ENCODE results near the gene FAF2.
"Not testable (repeated sequence)": the region's sequence is repeated elsewhere in the genome, so short reads cannot be mapped to it uniquely, and the experiment has no call there.

Gene FAF2

GRCh38 chr5:176541338-176542134 lies 93.4 kb downstream of the FAF2 start:
- Mint-ChIP-seq H3K4me1 (ENCODE audit: low read depth) (peaks cover 53% of the 10 kb centered on the region), H3K27ac (peak overlapping the region; percentile 96), H3K36me3 (ENCODE audit: low read depth) (no peaks in the 10 kb centered on the region), H3K9me3 (no peaks in the 10 kb centered on the region), H3K27me3 (ENCODE audit: low read depth) (no peaks in the 10 kb centered on the region), H3K4me3 (peak overlapping the region; percentile 89)

GRCh38 chr5:176542135-176542595 lies 94.0 kb downstream of the FAF2 start:
- no peaks in the 10 kb centered on the region for H3K27me3 Mint-ChIP-seq (ENCODE audit: low read depth)
- H3K27ac Mint-ChIP-seq, result peak overlapping the region; percentile 96
- peak overlapping the region; percentile 89 for H3K4me3 Mint-ChIP-seq
- H3K4me1 Mint-ChIP-seq (ENCODE audit: low read depth), result peaks cover 53% of the 10 kb centered on the region
- no peaks in the 10 kb centered on the region for H3K9me3 Mint-ChIP-seq
- no peaks in the 10 kb centered on the region for H3K36me3 Mint-ChIP-seq (ENCODE audit: low read depth)

GRCh38 chr5:176542596-176543427 lies 94.6 kb downstream of the FAF2 start:
- H3K4me1 Mint-ChIP-seq (ENCODE audit: low read depth), result peaks cover 55% of the 10 kb centered on the region
- H3K9me3 Mint-ChIP-seq, result no peaks in the 10 kb centered on the region
- no peaks in the 10 kb centered on the region for H3K36me3 Mint-ChIP-seq (ENCODE audit: low read depth)
- H3K27ac Mint-ChIP-seq, result peak overlapping the region; percentile 96
- no peaks in the 10 kb centered on the region for H3K27me3 Mint-ChIP-seq (ENCODE audit: low read depth)
- peak overlapping the region; percentile 91 for H3K4me3 Mint-ChIP-seq

DNA sequence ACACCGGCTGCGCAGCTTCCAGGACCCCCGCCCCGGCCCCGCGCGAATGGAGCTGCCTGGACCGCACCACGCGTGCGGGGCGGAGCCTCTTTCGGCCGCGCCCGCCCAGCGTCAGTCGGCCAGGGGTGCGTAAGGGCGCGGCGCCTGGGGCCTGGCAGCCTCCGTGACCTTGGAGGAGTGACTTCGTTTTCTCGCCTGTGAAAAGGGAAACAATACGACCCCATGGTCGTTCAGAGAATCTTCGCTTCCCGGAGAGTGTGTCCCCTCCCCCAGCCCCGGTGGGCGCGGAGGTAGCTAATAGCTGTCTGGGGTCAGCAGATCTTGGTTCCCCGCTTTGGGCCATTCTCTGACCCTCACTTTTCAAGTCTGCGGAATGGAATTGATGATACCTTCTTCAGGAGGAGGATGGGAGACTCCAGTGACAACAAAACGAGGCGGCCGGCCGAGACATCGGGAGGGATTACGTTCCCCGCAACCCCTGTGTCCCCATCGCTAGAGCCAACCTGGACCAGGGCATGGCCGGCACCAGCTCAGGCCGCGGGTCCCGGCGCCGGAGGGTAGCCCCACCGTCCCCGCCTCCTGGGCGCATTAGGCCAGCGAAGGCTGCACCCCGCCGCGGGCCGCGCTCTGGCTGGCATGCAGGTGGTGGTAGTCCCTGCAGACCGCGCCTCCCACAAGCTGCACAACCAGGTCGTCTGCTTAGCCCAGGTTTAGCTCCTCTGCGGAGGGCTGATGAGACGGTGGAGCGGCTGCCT lies 95.4 kb downstream of the FAF2 start:
- Mint-ChIP-seq H3K9me3 (no peaks in the 10 kb centered on the region), H3K27me3 (ENCODE audit: low read depth) (no peaks in the 10 kb centered on the region), H3K27ac (peak overlapping the region; percentile 96), H3K4me3 (peak overlapping the region; percentile 91), H3K36me3 (ENCODE audit: low read depth) (no peaks in the 10 kb centered on the region), H3K4me1 (ENCODE audit: low read depth) (peaks cover 48% of the 10 kb centered on the region)

- H3K36me3 Mint-ChIP-seq (ENCODE audit: low read depth), result no peaks in the 10 kb centered on the region
- no peak overlapping the region for H3K4me3 Mint-ChIP-seq
- H3K4me1 Mint-ChIP-seq (ENCODE audit: low read depth), result peaks cover 35% of the 10 kb centered on the region
- H3K9me3 Mint-ChIP-seq, result no peaks in the 10 kb centered on the region
- no peak overlapping the region for H3K27ac Mint-ChIP-seq
- H3K27me3 Mint-ChIP-seq (ENCODE audit: low read depth), result no peaks in the 10 kb centered on the region
These were observed 97.2 kb downstream of the FAF2 start for GRCh38 chr5:176545388-176545736.

- Mint-ChIP-seq H3K27me3 (ENCODE audit: low read depth) (no peaks in the 10 kb centered on the region), H3K27ac (no peak overlapping the region), H3K4me3 (no peak overlapping the region), H3K9me3 (no peaks in the 10 kb centered on the region), H3K4me1 (ENCODE audit: low read depth) (peaks cover 30% of the 10 kb centered on the region), H3K36me3 (ENCODE audit: low read depth) (no peaks in the 10 kb centered on the region)
These were observed 97.7 kb downstream of the FAF2 start for GRCh38 chr5:176545737-176546509.

GRCh38 chr5:176547802-176548201 lies 99.6 kb downstream of the FAF2 start:
- no peaks in the 10 kb centered on the region for H3K9me3 Mint-ChIP-seq
- H3K4me3 Mint-ChIP-seq, result no peak overlapping the region
- H3K4me1 Mint-ChIP-seq (ENCODE audit: low read depth), result peaks cover 15% of the 10 kb centered on the region
- no peaks in the 10 kb centered on the region for H3K36me3 Mint-ChIP-seq (ENCODE audit: low read depth)
- no peaks in the 10 kb centered on the region for H3K27me3 Mint-ChIP-seq (ENCODE audit: low read depth)
- H3K27ac Mint-ChIP-seq, result no peak overlapping the region

DNA sequence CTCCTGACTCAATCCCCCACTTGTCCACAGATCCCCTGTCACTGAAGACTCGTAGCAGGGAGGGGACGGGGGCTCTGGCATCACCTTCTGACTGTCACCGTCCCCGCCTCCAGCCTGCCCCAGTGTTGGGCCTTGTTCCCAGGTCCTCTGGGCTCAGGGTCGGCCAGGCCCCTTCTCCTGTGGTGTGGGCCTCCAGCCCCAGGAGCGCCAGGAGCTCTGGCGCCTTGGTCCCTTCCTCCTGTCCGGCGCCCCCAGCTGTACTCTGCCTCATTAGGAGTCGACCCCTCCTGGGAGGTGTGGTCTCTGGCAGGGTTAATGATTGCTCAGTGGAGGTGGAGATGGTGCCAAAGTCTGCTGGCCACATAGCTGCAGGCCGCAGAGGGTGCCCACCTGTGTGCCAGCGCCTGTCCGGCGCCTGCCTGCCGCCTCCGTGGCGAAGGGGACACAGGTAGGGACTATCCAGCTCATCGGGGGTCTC lies 100.8 kb downstream of the FAF2 start, which contains the start of gene CDHR2:
CDHR2 (plus strand) TSS at position 376 of the 478 bp plus-strand sequence. CDS start 16,011 bp downstream, outside the sequence.
- H3K27ac Mint-ChIP-seq, result no peak within 1 kb of the TSS
- peaks cover 22% of the 10 kb centered on the region for H3K4me1 Mint-ChIP-seq (ENCODE audit: low read depth)
- H3K27me3 Mint-ChIP-seq (ENCODE audit: low read depth), result no peaks in the 10 kb centered on the region

DNA sequence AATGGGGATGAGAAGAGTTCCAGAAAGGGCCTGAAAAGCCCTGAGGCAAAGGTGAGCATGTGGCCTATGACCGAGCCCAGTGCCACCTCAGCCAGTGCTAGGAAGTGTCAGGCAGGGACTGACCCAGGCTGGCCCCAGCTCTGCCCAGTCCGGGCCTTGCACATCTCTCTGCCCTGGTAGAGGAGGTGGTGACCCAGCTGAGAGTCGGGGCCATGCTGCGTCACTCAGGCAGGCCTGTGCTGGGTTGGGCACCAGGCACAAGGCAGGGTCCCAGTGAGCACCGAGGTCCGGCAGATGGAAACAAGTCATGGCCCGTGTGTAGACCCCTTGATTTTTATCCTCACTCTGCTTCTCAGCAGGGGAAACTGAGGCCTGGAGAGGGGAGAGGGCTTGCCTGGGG lies 101.7 kb downstream of the FAF2 start:
- Mint-ChIP-seq H3K4me3 (no peak overlapping the region), H3K36me3 (ENCODE audit: low read depth) (no peaks in the 10 kb centered on the region), H3K27me3 (ENCODE audit: low read depth) (no peaks in the 10 kb centered on the region), H3K9me3 (no peaks in the 10 kb centered on the region), H3K27ac (no peak overlapping the region), H3K4me1 (ENCODE audit: low read depth) (peaks cover 23% of the 10 kb centered on the region)

More for the DNA sequence above, 100.8 kb downstream of the FAF2 start, which contains the start of gene CDHR2:
- H3K9me3 Mint-ChIP-seq, result no peaks in the 10 kb centered on the region
- no peaks in the 10 kb centered on the region for H3K36me3 Mint-ChIP-seq (ENCODE audit: low read depth)
- H3K4me3 Mint-ChIP-seq, result no peak within 1 kb of the TSS

DNA sequence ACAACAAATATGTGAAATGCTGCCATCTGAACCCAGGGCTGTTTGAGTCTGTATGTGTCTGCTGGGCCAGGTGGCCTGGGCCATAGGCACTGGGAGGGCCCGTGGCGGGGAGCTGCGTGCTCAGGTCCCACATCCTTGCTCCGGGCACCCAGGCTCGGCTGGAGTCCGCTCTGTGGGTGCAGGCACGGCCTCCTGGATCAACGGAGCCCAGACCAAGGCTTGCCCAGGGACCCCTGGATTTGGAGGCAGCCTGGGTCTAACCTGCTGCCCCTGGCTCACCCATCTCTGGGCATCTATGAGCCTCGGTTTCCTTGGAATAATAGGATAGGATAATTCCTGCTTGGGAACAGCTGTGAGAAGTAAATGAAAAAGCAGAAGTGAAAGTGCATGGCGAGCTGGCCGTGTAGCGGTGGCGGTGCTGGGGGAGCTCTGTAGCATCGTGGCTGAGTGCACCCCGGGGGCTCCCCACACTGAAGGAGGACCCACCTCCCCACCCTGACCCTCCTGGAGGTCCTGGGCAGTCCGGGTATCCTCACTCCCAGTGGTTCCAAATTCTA lies 102.2 kb downstream of the FAF2 start:
- H3K4me1 Mint-ChIP-seq (ENCODE audit: low read depth), result peaks cover 27% of the 10 kb centered on the region
- H3K27me3 Mint-ChIP-seq (ENCODE audit: low read depth), result no peaks in the 10 kb centered on the region
- H3K36me3 Mint-ChIP-seq (ENCODE audit: low read depth), result no peaks in the 10 kb centered on the region
- H3K9me3 Mint-ChIP-seq, result no peaks in the 10 kb centered on the region
- no peak overlapping the region for H3K27ac Mint-ChIP-seq
- no peak overlapping the region for H3K4me3 Mint-ChIP-seq

DNA sequence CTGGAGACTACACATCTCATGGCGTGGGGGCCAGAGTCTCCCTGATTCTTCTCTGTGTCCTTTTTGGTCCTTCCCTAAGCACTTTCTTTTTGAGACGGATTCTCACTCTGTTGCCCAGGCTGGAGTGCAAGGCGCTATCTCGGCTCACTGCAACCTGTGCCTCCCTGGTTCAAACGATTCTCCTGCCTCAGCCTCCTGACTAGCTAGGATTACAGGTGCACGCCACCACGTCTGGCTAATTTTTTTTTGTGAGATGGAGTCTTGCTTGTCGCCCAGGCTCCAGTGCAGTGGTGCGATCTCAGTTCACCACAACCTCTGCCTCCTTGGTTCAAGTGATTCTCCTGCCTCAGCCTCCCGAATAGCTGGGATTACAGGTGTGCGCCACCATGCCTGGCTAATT lies 102.8 kb downstream of the FAF2 start:
- not testable (repeated sequence) for H3K4me3 Mint-ChIP-seq; H3K36me3 Mint-ChIP-seq (ENCODE audit: low read depth); H3K27me3 Mint-ChIP-seq (ENCODE audit: low read depth); H3K27ac Mint-ChIP-seq; H3K9me3 Mint-ChIP-seq
- H3K4me1 Mint-ChIP-seq (ENCODE audit: low read depth), result peaks cover 30% of the 10 kb centered on the region

DNA sequence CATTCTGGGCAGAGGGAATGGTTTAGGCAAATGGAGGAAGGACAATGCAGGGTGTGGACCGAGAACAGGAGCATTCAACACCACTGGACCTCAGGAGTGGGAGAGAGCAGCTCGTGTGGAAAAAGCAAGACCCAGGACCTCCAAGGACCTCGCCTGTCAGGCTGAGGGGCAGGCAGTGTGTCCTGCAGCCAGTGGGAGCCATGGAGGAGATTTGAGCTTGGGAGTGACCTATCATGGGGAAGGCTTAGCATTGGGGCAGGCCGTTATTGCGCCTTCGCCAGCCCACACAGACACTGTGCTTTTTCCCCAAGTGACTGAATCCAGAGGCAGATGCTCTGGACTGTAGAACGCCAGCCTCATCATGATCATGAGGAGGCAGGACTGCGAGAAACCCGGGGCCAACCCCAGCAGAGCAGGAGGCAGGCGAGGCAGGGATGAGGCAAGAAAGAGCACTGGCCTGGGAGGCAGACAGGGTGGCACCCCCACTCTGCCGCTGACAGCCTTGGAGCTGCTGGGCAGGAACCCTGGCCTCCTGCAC lies 104.2 kb downstream of the FAF2 start:
- Mint-ChIP-seq H3K27ac (no peak overlapping the region), H3K27me3 (ENCODE audit: low read depth) (no peaks in the 10 kb centered on the region), H3K4me3 (no peak overlapping the region), H3K4me1 (ENCODE audit: low read depth) (peaks cover 34% of the 10 kb centered on the region), H3K36me3 (ENCODE audit: low read depth) (peaks cover 2% of the 10 kb centered on the region), H3K9me3 (no peaks in the 10 kb centered on the region)

Measured in T-helper 1 cell treated with Interleukin-12 subunit alpha and Interleukin-12 subunit beta and Interleukin-4 antibody, amounts not matched to agents 30 μg/mL and 1 μg/mL, for 36 hours (primary cell).